GM12872 (cell line): ENCODE measurements around the gene SHANK2.

Experiments used
- TF ChIP-seq, protein P1 (sequence below): IDR thresholded peaks from 3 replicates; pipeline ENCODE4 v1.5.1; 2011; ENCODE audit warnings: low read depth, mild to moderate bottlenecking, low read length, moderate library complexity; ENCODE audit not compliant: insufficient read depth

The SHANK2 gene

GRCh38 chr11:71253794-71254193 is 1.4 kb upstream of the SHANK2 start:
- TF ChIP-seq, protein P1, sequence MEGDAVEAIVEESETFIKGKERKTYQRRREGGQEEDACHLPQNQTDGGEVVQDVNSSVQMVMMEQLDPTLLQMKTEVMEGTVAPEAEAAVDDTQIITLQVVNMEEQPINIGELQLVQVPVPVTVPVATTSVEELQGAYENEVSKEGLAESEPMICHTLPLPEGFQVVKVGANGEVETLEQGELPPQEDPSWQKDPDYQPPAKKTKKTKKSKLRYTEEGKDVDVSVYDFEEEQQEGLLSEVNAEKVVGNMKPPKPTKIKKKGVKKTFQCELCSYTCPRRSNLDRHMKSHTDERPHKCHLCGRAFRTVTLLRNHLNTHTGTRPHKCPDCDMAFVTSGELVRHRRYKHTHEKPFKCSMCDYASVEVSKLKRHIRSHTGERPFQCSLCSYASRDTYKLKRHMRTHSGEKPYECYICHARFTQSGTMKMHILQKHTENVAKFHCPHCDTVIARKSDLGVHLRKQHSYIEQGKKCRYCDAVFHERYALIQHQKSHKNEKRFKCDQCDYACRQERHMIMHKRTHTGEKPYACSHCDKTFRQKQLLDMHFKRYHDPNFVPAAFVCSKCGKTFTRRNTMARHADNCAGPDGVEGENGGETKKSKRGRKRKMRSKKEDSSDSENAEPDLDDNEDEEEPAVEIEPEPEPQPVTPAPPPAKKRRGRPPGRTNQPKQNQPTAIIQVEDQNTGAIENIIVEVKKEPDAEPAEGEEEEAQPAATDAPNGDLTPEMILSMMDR = no peak

GRCh38 chr11:71252770-71253730 is 673 bp upstream of the SHANK2 start:
- TF ChIP-seq, protein P1 = no peak

DNA sequence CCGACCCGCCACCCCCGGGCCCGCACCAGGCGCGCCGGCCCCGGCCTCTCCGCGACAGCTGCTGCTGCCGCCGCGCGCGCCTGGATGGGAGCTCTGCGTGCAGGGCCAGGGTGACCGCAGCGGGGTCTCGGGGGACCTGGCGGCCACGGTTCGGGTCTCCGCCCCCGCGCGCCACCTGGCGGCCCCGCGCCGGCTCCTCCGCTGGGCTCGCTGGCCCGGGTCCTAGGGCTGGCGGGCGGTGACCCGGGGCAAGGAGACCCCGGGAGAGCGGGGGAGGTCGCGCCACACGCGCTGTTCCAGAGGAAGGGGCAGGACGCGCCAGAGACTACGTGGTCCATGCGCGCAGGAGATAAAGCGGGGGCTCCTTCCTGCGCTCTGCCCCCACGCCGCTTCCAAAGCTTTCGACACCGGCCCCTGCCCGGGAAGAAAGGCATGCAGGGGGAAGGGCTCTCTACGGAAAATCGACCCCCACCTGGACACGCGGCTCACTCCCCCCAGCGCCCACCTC is 562 bp downstream of the SHANK2 start:
- TF ChIP-seq, protein P1 = peak; percentile 44; the same call in 2 of the 3 replicates

GRCh38 chr11:71251151-71251721 is 1.1 kb downstream of the SHANK2 start:
- TF ChIP-seq, protein P1 = no peak

DNA sequence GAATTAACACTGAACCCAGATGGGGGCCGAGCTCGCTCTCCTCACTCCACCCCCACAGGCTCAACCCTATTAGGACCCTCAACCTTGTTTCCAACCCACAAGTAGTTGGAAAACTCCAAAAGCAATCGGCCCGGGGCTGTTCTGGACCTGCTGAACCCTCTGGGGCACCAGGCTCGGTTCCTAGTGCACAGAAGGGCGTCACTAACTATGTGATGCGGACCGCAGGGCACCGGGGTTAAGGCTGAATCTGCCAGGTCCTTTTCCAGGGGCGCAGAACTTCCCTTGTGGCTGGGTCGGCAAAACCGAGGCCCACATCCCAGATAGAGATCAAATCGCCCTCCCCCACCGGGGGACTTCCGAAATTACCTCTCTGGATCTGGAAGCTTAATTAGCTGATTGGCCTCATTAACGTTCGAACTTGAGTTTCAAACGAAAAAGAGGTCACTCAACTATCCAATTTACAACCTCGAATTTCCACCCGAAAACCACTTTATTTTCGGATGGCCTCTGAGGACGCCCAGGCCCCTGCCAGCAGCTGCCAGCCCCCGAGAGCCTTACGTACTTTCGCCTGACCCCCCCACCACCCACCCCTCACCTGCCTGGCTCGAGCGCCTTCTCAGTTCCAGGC is 1.7 kb downstream of the SHANK2 start:
- TF ChIP-seq, protein P1 = no peak

GRCh38 chr11:71249301-71249700 is 3.1 kb downstream of the SHANK2 start:
- TF ChIP-seq, protein P1 = no peak

- TF ChIP-seq, protein P1 = no peak
Observed at GRCh38 chr11:71248656-71249055, 3.7 kb downstream of the SHANK2 start.
